ENCODE measurements around the gene PRKRIP1.

- TF ChIP-seq EZH2 (IDR thresholded peaks at IDR 0.05; ENCODE audit: borderline replicate concordance, low read length) (no peak), CTCF (IDR thresholded peaks at IDR 0.05; ENCODE audit: low read length) (no peak)
Measured at GRCh38 chr7:102400360-102400759, 4.2 kb downstream of the PRKRIP1 start.
